SU-DHL-6 (cell line): Measurements from ENCODE around the gene HUWE1.

ENCODE experiments used
- H2AFZ ChIP-seq: fragments of 200-600 bp; sonication (generic); 2 replicates; pipeline ENCODE4 v1.6.1; 2014; ENCODE audit warnings: low read depth, mild to moderate bottlenecking, moderate library complexity, mixed read lengths, antibody characterized with exemption, low read length; ENCODE audit not compliant: severe bottlenecking
- H3F3A ChIP-seq: fragments of 200-600 bp; shearing (Covaris generic); 2 replicates; pipeline ENCODE4 v1.6.0; 2016; ENCODE audit warnings: antibody characterized with exemption, mild to moderate bottlenecking; ENCODE audit not compliant: insufficient read depth
- H3K27ac ChIP-seq: fragments of 200-600 bp; sonication (generic); 2 replicates; pipeline ENCODE4 v1.5.1; 2016; ENCODE audit warnings: low read depth, mild to moderate bottlenecking, low read length, moderate library complexity, mixed read lengths
- H3K27me3 ChIP-seq: fragments of 200-600 bp; sonication (generic), shearing (Covaris generic); 2 replicates; pipeline ENCODE4 v1.6.0; 2014; ENCODE audit warnings: mild to moderate bottlenecking, low read length
- H3K36me3 ChIP-seq: fragments of 200-600 bp; sonication (generic); 2 replicates; pipeline ENCODE4 v1.6.1; 2014; ENCODE audit warnings: mild to moderate bottlenecking, low read length, mixed read lengths
- H3K4me2 ChIP-seq: fragments of 300-600, 200-600 bp; shearing (Covaris generic), sonication (generic); 2 replicates; pipeline ENCODE4 v1.6.0; 2014; ENCODE audit warnings: low read length, low read depth, mild to moderate bottlenecking; ENCODE audit not compliant: poor library complexity, severe bottlenecking
- H3K4me3 ChIP-seq: fragments of 200-600 bp; sonication (generic); 2 replicates; pipeline ENCODE4 v1.5.1; 2014; ENCODE audit warnings: antibody characterized with exemption, low read length, mild to moderate bottlenecking, mixed read lengths; ENCODE audit not compliant: insufficient read depth, poor library complexity, severe bottlenecking
- H3K79me2 ChIP-seq: fragments of 200-600 bp; sonication (generic); 2 replicates; pipeline ENCODE4 v1.6.1; 2014; ENCODE audit warnings: mild to moderate bottlenecking, low read length, moderate library complexity; ENCODE audit not compliant: insufficient read depth
- H3K9ac ChIP-seq: fragments of 200-600 bp; sonication (generic); 2 replicates; pipeline ENCODE4 v1.7.0; 2014; ENCODE audit warnings: mild to moderate bottlenecking, low read length
- H3K9me2 ChIP-seq: fragments of 200-600 bp; sonication (generic); replicated peaks from 2 replicates; pipeline ENCODE4 v1.6.1; 2014; ENCODE audit warnings: low read length; ENCODE audit not compliant: insufficient read depth
- H3K9me3 ChIP-seq: fragments of 200-600 bp; sonication (generic); 2 replicates; pipeline ENCODE4 v1.6.1; 2014; ENCODE audit warnings: low read length, mixed read lengths; ENCODE audit not compliant: insufficient read depth
- H4K20me1 ChIP-seq: fragments of 200-600 bp; sonication (generic); 2 replicates; pipeline ENCODE4 v1.6.1; 2014; ENCODE audit warnings: low read depth, mild to moderate bottlenecking, antibody characterized with exemption, low read length, moderate library complexity, mixed read lengths
- EZH2phosphoT487 ChIP-seq: fragments of 200-600 bp; sonication (generic), shearing (Covaris generic); conservative IDR thresholded peaks from 2 replicates; pipeline ENCODE4 v1.6.1; 2018; ENCODE audit warnings: mild to moderate bottlenecking, antibody characterized with exemption, low read length, moderate library complexity, mixed read lengths
- TF ChIP-seq, protein P1 (sequence below): fragments of 200-600 bp; sonication (generic); IDR thresholded peaks from one replicate; pipeline ENCODE4 v1.5.1; 2017; ENCODE audit warnings: antibody characterized with exemption, mild to moderate bottlenecking, low read length, moderate library complexity; ENCODE audit not compliant: insufficient read depth, poor library complexity, severe bottlenecking

HUWE1 gene

DNA sequence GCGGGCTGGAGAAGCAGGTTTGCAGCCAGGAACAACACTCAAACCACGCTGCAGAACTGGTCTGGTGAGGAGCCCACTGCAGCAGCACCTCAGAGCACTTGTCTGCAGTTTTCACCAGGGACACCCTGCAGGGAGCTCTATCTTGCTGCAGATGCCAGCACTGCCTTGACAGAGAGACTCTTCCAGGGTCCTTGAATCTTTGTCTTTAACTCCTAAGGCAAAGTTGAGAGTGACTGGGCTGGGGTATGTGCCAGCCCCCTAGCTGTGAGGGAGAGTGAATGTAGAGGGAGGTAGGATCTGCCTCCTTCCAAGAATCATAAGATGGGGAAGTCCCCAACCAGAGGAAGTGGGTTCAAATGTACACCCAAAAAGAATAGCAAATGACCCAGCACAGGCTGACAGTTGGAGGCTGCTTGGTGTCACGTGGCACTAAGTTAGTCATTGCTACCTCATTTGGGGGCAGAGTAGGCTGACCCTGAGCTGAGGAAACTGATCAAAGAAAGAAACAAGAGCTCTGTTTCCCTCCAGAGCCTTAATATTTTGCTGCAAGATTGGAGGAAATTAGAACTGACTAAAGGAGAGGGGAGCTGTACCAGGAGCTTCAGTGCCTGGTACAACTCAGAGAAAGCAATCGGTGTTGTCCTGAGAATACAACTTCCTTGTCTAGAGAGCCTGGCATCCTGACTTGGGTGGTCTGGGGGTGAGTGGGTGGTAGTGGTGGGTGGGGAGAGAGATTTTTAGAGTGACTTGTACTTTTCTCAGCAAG lies 28.2 kb upstream of the HUWE1 start:
- H3K9ac ChIP-seq = no peak overlapping the region
- H4K20me1 ChIP-seq = no peaks in the 10 kb centered on the region
- H3K4me3 ChIP-seq = no peak overlapping the region
- no peaks in the 10 kb centered on the region for H3K79me2 ChIP-seq
- no peaks in the 10 kb centered on the region for H3K36me3 ChIP-seq
- H3K9me3 ChIP-seq = no peaks in the 10 kb centered on the region
- no peak for TF ChIP-seq EZH2phosphoT487
- TF ChIP-seq, protein P1, sequence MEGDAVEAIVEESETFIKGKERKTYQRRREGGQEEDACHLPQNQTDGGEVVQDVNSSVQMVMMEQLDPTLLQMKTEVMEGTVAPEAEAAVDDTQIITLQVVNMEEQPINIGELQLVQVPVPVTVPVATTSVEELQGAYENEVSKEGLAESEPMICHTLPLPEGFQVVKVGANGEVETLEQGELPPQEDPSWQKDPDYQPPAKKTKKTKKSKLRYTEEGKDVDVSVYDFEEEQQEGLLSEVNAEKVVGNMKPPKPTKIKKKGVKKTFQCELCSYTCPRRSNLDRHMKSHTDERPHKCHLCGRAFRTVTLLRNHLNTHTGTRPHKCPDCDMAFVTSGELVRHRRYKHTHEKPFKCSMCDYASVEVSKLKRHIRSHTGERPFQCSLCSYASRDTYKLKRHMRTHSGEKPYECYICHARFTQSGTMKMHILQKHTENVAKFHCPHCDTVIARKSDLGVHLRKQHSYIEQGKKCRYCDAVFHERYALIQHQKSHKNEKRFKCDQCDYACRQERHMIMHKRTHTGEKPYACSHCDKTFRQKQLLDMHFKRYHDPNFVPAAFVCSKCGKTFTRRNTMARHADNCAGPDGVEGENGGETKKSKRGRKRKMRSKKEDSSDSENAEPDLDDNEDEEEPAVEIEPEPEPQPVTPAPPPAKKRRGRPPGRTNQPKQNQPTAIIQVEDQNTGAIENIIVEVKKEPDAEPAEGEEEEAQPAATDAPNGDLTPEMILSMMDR = no peak
- no peak overlapping the region for H3K4me2 ChIP-seq
- H3K27me3 ChIP-seq = no peaks in the 10 kb centered on the region
- no peaks in the 10 kb centered on the region for H3F3A ChIP-seq
- no peaks in the 10 kb centered on the region for H3K9me2 ChIP-seq
- no peak overlapping the region for H3K27ac ChIP-seq
- no peak overlapping the region for H2AFZ ChIP-seq

DNA sequence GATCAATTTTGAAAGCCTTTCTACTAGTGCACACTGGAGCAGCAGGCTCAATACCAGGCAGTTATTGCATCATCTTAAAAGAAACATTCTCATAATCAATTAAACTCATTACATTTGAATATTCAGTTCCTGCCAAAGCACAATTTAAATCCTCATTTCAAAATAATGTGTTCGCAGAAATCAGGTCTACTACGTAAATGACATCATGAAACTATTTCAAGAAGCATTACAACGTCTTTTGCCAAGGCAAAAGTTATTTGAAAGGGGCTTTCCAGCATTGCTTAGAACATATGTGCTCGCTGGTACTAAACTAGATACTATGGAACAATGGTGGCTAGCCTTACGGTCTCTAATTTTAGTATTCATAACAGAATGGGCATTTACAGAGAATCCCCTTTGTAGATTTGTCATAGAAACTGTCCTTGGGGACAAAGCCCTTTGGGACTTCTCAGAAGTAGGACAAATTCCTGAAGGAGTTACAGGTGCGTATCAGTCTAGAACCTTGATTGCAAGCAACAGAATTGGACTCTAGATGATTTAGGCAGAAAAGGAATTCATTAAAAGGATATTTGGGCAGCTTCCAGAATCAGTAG lies 27.6 kb upstream of the HUWE1 start:
- Histone ChIP-seq H4K20me1 (no peaks in the 10 kb centered on the region), H3K27me3 (no peaks in the 10 kb centered on the region), H3K4me3 (no peak overlapping the region), H3K36me3 (no peaks in the 10 kb centered on the region), H3K9ac (no peak overlapping the region), H3F3A (no peaks in the 10 kb centered on the region), H3K9me2 (no peaks in the 10 kb centered on the region), H3K79me2 (no peaks in the 10 kb centered on the region), H3K9me3 (no peaks in the 10 kb centered on the region), H3K27ac (no peak overlapping the region), H3K4me2 (no peak overlapping the region), H2AFZ (no peak overlapping the region)
- TF ChIP-seq EZH2phosphoT487 = no peak

DNA sequence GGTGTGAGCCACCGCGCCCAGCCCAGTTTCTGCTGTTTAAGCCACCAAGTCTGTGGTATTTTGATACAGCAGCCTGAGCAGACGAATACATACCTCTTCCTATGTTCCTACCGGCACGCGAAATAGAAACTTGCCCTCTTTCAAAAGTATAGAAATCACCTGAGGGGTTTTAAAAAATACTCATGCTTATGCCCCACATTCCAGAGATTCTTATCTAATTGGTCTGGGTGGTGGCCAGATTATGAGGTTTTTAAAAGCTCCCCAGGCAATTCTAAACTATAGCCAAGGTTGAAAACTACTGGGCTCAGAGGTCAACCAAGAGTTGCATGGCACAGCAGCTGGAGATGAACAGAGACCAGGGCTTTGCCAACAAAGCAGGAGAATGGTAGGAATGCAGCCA lies 24.9 kb upstream of the HUWE1 start:
- H3K79me2 ChIP-seq = no peaks in the 10 kb centered on the region
- no peaks in the 10 kb centered on the region for H3K36me3 ChIP-seq
- no peaks in the 10 kb centered on the region for H3K9me3 ChIP-seq
- no peaks in the 10 kb centered on the region for H3K9me2 ChIP-seq
- H2AFZ ChIP-seq = no peak overlapping the region
- H4K20me1 ChIP-seq = no peaks in the 10 kb centered on the region
- no peak overlapping the region for H3K27ac ChIP-seq
- H3F3A ChIP-seq = no peaks in the 10 kb centered on the region
- H3K4me2 ChIP-seq = no peak overlapping the region
- H3K9ac ChIP-seq = no peak overlapping the region
- no peak overlapping the region for H3K4me3 ChIP-seq
- no peaks in the 10 kb centered on the region for H3K27me3 ChIP-seq
- no peak for TF ChIP-seq EZH2phosphoT487
- TF ChIP-seq, protein P1 = no peak

DNA sequence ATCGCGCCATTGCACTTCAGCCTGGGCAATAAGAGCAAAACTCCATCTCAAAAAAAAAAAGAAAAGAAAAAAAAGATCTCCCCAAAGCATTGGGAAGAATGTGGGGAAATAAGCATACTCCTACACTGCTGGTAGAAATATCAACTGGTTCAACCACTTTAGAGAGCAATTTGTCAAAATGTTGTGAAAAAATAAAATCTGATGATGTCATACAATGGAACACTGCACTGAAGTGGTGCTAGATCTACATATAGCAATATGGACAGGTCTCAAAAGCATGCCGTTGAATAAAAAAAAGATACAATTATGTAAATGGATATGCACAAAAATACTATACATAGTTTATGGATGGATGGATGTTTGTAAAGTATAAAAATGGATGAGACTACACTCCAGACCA lies 18.3 kb upstream of the HUWE1 start:
- Histone ChIP-seq H3F3A (no peaks in the 10 kb centered on the region), H3K9me2 (no peaks in the 10 kb centered on the region), H3K27me3 (no peaks in the 10 kb centered on the region), H3K36me3 (no peaks in the 10 kb centered on the region), H2AFZ (no peak overlapping the region), H3K4me3 (no peak overlapping the region), H3K79me2 (no peaks in the 10 kb centered on the region), H3K9me3 (no peaks in the 10 kb centered on the region), H3K9ac (no peak overlapping the region), H3K27ac (no peak overlapping the region), H3K4me2 (no peak overlapping the region), H4K20me1 (no peaks in the 10 kb centered on the region)
- no peak for TF ChIP-seq EZH2phosphoT487
- TF ChIP-seq, protein P1 = no peak
